Glutamatergic neuron (in vitro differentiated cells): ENCODE measurements around the gene SNAP91. TPM values are rescaled to one million over a fixed set of nuclear protein-coding genes. Genes with fewer than 3 reads are reported as not detected.
"Not testable (repeated sequence)": the region's sequence is repeated elsewhere in the genome, so short reads cannot be mapped to it uniquely, and the experiment has no call there.

ENCODE experiments used
- DNase-seq: peaks from one replicate; pipeline ENCODE4 v3.0.0; 2022
- H3K27ac Mint-ChIP-seq: one replicate; pipeline ENCODE4 v1.8.0; 2020; ENCODE audit warnings: mild to moderate bottlenecking, mixed read lengths, inconsistent platforms; ENCODE audit not compliant: unreplicated experiment
- H3K27me3 Mint-ChIP-seq: one replicate; pipeline ENCODE4 v1.8.0; 2020; ENCODE audit warnings: mild to moderate bottlenecking, moderate library complexity, mixed read lengths, inconsistent platforms; ENCODE audit not compliant: unreplicated experiment
- H3K36me3 Mint-ChIP-seq: one replicate; pipeline ENCODE4 v1.8.0; 2020; ENCODE audit warnings: mild to moderate bottlenecking, mixed read lengths, inconsistent platforms; ENCODE audit not compliant: unreplicated experiment
- H3K4me1 Mint-ChIP-seq: one replicate; pipeline ENCODE4 v1.8.0; 2020; ENCODE audit warnings: mild to moderate bottlenecking, low read depth, mixed read lengths, inconsistent platforms; ENCODE audit not compliant: unreplicated experiment
- H3K4me3 Mint-ChIP-seq: one replicate; pipeline ENCODE4 v1.8.0; 2020; ENCODE audit warnings: mild to moderate bottlenecking, mixed read lengths, inconsistent platforms; ENCODE audit not compliant: unreplicated experiment
- H3K9me3 Mint-ChIP-seq: one replicate; pipeline ENCODE4 v1.8.0; 2020; ENCODE audit warnings: mild to moderate bottlenecking, moderate library complexity, mixed read lengths, inconsistent platforms; ENCODE audit not compliant: unreplicated experiment
- total RNA-seq: library from RNA; stranded (reverse); fragmentation: NEBNext Ultra II Directional; extraction: Animal tissue kit (Norgen Biotek cat#: 25700); gene quantifications from one replicate; pipeline ENCODE4 v1.2.1, GENCODE V29; 2021; ENCODE audit not compliant: unreplicated experiment
- TF ChIP-seq, protein P1 (sequence below): fragments of 200-600 bp; sonication (generic); IDR thresholded peaks from one replicate; pipeline ENCODE4 v1.5.0; 2021; ENCODE audit not compliant: partially characterized antibody, unreplicated experiment

The SNAP91 gene
- total RNA-seq, 1 donor from 2014 or later, result 52.4 TPM

DNA sequence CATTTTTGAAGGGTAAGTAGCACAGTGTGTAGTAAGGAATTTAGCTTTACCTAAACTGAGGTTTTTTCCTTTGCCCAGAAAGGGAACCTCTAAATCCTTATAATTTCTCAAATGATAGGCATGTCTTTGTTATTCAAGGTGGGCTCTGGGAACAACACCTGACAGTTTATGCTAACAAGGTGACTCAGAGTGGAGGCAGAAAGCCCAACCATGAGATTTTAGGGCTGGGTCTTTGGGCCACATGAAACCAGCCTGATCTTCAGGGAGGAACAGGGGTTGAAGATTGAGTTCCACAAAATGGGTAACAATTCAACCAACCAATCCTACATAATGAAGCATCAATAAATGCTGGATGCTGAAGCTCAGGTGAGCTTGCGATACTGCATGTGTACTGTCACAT, 149.9 kb downstream of the SNAP91 start:
- no peak overlapping the region for H3K4me3 Mint-ChIP-seq
- H3K27ac Mint-ChIP-seq, result no peak overlapping the region
- TF ChIP-seq, protein P1, sequence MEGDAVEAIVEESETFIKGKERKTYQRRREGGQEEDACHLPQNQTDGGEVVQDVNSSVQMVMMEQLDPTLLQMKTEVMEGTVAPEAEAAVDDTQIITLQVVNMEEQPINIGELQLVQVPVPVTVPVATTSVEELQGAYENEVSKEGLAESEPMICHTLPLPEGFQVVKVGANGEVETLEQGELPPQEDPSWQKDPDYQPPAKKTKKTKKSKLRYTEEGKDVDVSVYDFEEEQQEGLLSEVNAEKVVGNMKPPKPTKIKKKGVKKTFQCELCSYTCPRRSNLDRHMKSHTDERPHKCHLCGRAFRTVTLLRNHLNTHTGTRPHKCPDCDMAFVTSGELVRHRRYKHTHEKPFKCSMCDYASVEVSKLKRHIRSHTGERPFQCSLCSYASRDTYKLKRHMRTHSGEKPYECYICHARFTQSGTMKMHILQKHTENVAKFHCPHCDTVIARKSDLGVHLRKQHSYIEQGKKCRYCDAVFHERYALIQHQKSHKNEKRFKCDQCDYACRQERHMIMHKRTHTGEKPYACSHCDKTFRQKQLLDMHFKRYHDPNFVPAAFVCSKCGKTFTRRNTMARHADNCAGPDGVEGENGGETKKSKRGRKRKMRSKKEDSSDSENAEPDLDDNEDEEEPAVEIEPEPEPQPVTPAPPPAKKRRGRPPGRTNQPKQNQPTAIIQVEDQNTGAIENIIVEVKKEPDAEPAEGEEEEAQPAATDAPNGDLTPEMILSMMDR, result no peak
- H3K36me3 Mint-ChIP-seq, result peaks cover 16% of the 10 kb centered on the region
- no peaks in the 10 kb centered on the region for H3K4me1 Mint-ChIP-seq
- H3K9me3 Mint-ChIP-seq, result peaks cover 2% of the 10 kb centered on the region
- peaks cover 2% of the 10 kb centered on the region for H3K27me3 Mint-ChIP-seq
- no peak for DNase-seq

DNA sequence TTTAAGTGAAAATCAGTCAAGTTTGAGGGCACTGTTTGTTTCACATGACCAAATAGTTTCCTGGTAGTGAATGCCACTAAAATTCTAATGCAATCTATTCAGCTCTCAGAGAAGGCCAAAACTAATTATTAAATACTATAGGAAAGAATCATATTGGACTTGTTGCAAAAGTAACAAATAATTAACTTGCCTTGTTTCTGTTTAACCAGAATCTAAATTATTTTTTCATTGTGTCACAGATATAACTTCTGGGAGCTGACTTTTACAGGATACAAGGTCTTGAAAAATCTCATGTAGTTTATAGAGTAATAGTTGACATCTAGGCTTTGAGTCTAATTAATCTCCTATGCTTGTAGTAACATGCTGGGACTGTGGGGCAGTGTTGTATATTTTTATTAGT, 152.0 kb downstream of the SNAP91 start:
- no peak for DNase-seq
- no peak overlapping the region for H3K27ac Mint-ChIP-seq
- no peak overlapping the region for H3K4me3 Mint-ChIP-seq
- peaks cover 2% of the 10 kb centered on the region for H3K27me3 Mint-ChIP-seq
- TF ChIP-seq, protein P1, result no peak
- peaks cover 10% of the 10 kb centered on the region for H3K36me3 Mint-ChIP-seq
- H3K9me3 Mint-ChIP-seq, result peaks cover 2% of the 10 kb centered on the region
- H3K4me1 Mint-ChIP-seq, result no peaks in the 10 kb centered on the region

DNA sequence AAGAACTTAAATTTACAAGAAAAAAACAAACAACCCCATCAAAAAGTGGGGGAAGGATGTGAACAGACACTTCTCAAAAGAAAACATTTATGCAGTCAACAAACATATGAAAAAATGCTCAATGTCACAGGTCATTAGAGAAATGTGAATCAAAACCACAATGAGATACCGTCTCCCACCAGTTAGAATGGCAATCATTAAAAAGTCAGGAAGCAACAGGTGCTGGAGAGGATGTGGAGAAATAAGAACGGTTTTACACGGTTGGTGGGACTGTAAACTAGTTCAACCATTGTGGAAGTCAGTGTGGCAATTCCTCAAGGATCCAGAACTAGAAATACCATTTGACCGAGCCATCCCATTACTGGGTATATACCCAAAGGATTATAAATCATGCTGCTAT, 157.2 kb downstream of the SNAP91 start:
- not testable (repeated sequence) for H3K27ac Mint-ChIP-seq, H3K4me3 Mint-ChIP-seq, DNase-seq, H3K4me1 Mint-ChIP-seq, H3K9me3 Mint-ChIP-seq, H3K27me3 Mint-ChIP-seq, H3K36me3 Mint-ChIP-seq

DNA sequence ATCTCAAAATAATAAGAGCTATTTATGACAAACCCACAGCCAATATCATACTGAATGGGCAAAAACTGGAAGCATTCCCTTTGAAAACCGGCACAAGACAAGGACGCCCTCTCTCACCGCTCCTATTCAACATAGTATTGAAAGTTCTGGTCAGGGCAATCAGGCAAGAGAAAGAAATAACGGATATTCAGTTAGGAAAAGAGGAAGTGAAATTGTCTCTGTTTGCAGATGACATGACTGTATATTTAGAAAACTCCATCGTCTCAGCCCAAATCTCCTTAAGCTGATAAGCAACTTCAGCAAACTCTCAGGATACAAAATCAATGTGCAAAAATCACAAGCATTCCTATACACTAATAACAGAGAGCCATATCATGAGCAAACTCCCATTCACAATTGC, 158.4 kb downstream of the SNAP91 start:
- not testable (repeated sequence) for H3K9me3 Mint-ChIP-seq, H3K27me3 Mint-ChIP-seq, H3K4me3 Mint-ChIP-seq, DNase-seq, H3K4me1 Mint-ChIP-seq, H3K36me3 Mint-ChIP-seq, H3K27ac Mint-ChIP-seq

DNA sequence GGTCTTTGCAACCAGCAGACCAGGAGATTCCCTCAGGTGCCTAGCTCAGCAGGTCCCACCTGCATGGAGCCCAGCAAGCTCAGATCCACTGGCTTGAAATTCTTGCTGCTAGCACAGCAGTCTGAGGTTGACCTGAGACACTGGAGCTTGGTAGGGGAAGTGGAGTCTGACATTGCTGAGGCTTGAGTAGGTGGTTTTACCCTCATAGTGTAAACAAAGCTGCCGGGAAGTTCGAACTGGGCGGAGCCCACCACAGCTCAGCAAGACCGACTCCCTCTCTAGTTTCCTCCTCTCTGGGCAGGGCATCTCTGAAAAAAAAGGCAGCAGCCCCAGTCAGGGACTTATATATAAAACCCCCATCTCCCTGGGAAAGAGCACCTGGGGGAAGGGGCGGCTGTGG, 162.3 kb downstream of the SNAP91 start:
- H3K9me3 Mint-ChIP-seq, result peaks cover 7% of the 10 kb centered on the region
- no peaks in the 10 kb centered on the region for H3K27me3 Mint-ChIP-seq
- DNase-seq, result no peak
- H3K36me3 Mint-ChIP-seq, result peaks cover 4% of the 10 kb centered on the region
- no peak overlapping the region for H3K27ac Mint-ChIP-seq
- H3K4me1 Mint-ChIP-seq, result no peaks in the 10 kb centered on the region
- H3K4me3 Mint-ChIP-seq, result no peak overlapping the region
- TF ChIP-seq, protein P1, result no peak

DNA sequence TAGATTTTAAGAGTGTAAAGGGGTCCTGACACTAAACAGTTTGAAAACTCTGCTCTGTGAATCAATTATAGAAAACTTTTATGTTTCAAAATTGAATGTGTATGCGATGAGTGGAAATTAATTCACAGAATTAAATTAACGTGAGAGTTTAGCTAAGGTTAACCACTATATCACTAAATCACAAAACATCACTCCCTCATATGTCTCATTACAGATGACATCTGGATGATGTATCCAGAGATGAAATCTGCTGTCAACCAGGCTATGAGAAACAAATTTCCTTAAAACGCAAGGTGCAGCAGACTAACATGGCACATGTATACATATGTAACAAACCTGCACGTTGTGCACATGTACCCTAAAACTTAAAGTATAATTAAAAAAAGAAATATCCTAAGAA, 169.2 kb downstream of the SNAP91 start:
- peaks cover 2% of the 10 kb centered on the region for H3K27me3 Mint-ChIP-seq
- DNase-seq, result no peak
- no peaks in the 10 kb centered on the region for H3K4me1 Mint-ChIP-seq
- H3K36me3 Mint-ChIP-seq, result no peaks in the 10 kb centered on the region
- peaks cover 5% of the 10 kb centered on the region for H3K9me3 Mint-ChIP-seq
- TF ChIP-seq, protein P1, result no peak
- H3K27ac Mint-ChIP-seq, result no peak overlapping the region
- H3K4me3 Mint-ChIP-seq, result no peak overlapping the region
